Stimulated activated effector memory CD8-positive, alpha-beta T cell treated with anti-CD3 and anti-CD28 coated beads, Interleukin-12 subunit alpha, Interleukin-12 subunit beta, amount 100 ng/mL, for 72 hours (primary cell): ENCODE results near the gene ARL14EPL.

Experiments
- ATAC-seq: fragments of 150-1000 bp; cut with Tn5 transposase; 2 replicates; pipeline ENCODE4 v1.10.0; 2021
- DNase-seq, 2 donors: peaks; one replicate each; pipeline ENCODE4 v3.0.0; 2021 to 2022; ENCODE audit warnings: low spot score in 2 of 2
- H3K27ac Mint-ChIP-seq: one replicate; pipeline ENCODE4 v1.8.0; 2022; ENCODE audit warnings: mild to moderate bottlenecking, mixed read lengths
- H3K36me3 Mint-ChIP-seq: one replicate; pipeline ENCODE4 v1.8.0; 2022; ENCODE audit warnings: mild to moderate bottlenecking, mixed read lengths
- H3K4me1 Mint-ChIP-seq: one replicate; pipeline ENCODE4 v1.8.0; 2022; ENCODE audit warnings: mixed read lengths
- H3K4me3 Mint-ChIP-seq: one replicate; pipeline ENCODE4 v1.8.0; 2022; ENCODE audit warnings: mild to moderate bottlenecking, mixed read lengths
- H3K9me3 Mint-ChIP-seq: one replicate; pipeline ENCODE4 v1.8.0; 2022; ENCODE audit warnings: mixed read lengths

ARL14EPL gene

DNA sequence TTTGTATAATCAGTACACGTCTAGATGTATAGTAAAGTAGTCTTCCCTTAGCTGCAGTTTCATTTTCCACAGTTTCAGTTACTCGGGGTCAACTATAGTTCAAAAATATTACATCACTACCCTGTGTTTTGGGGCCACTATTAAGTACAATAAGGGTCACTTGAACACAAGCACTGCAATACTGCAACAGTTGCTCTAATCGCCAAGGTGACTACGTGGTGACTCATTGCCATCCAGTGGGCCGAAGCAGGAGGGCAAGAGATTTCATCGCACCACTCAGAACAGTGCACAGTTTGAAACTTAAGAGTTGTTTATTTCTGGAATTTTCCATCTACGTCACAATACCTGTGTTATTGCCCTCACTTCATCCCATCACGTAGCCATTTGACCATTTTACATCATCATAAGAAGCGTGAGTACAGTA is at the start of gene ARL14EPL:
ARL14EPL (plus strand) TSS at position 379 of the 424 bp plus-strand sequence. CDS start 18,994 bp downstream, outside the sequence.
- ATAC-seq (peak; percentile 91), DNase-seq (no peak)
- Mint-ChIP-seq H3K27ac (peak within 1 kb of the TSS; percentile 29), H3K4me3 (peak within 1 kb of the TSS; percentile 23), H3K9me3 (no peaks in the 10 kb centered on the region), H3K36me3 (no peaks in the 10 kb centered on the region), H3K4me1 (peaks cover 14% of the 10 kb centered on the region)

DNA sequence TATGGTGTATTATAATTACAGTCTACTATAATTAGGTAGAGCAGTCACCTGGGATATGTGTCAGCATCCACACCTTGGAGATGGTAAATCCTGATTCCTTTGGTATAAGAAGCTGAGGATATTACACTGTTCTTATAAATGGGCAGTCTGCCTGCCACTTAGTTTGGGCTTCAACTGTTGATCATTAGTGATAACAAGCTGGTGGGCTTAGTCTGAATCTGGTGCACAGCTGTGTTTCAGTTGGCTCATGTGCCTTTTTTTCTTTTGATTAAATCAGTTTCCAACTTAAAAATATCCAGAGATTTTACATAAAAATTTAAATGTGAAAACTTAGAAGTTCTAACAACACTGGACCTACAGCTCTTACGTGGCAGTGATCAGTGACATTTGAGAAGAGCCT is 48.8 kb upstream of the ARL14EPL start:
- Mint-ChIP-seq H3K4me3 (no peak overlapping the region), H3K27ac (no peak overlapping the region), H3K36me3 (no peaks in the 10 kb centered on the region), H3K4me1 (peaks cover 8% of the 10 kb centered on the region), H3K9me3 (no peaks in the 10 kb centered on the region)
- ATAC-seq (no peak), DNase-seq (no peak)

DNA sequence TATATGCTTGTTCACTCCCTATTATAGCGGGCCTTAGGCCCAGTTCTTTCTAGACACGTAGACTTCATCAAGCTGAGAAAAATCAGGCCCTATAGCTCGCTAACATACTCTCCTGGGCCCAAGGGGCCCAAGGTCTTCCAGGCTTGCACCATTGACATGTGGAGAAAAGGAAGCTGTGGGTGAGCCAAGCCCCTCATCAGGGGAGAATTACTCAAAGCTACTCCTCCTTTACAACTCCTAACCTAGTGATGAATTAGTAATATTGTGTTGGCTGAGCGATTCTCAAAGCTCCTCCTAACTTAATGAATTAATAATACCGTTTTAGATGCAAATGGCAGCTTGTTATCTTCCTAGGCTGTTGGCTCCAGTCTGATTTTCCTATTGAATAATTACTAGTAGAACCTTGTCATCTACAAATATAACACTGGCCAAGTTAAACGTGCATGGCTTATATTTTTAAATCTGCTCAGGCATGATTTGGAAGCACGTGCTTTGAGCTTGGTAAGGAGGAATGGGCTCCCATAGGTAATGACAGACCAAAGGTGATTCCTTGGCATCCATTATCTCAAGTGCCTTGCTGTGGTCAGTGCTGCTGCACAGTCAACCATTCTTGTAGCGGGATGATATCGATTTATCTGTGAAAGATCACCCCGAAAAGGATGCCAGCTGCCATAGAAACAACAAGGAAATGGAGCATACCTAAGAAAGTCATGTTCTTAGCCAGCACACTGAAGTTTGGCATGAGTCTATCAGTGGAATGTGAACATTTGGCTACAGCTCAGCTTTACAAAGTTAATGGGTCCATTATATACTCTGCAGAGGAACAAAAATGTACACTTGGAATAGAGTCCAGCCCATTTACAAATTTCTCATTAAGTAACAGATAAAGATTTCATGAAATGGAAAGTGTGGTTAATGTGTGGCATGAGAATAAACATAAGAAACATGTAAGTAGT is 46.2 kb upstream of the ARL14EPL start:
- Mint-ChIP-seq H3K36me3 (no peaks in the 10 kb centered on the region), H3K4me1 (no peaks in the 10 kb centered on the region), H3K27ac (no peak overlapping the region), H3K9me3 (no peaks in the 10 kb centered on the region), H3K4me3 (no peak overlapping the region)
- DNase-seq (no peak), ATAC-seq (no peak)

DNA sequence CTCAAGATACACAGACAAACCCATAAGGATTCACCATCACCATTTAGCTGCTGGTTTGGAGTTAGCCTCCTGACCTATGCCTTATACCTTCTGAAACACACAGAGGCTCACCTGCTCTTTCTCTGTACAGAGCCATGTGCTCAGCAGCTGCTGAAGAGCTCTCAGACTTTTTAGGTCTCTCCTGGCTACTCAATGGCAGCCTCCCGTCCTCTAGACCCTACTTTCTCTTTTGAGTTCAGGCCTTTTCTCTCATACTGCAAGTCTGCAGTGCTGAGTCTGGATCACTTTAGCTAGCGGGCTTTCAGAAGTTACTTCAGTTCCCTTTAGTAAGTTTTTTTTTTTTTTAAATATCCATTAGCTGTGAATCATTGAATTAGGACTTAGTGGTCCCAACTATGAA is 44.3 kb upstream of the ARL14EPL start:
- Mint-ChIP-seq H3K4me1 (no peaks in the 10 kb centered on the region), H3K27ac (no peak overlapping the region), H3K9me3 (no peaks in the 10 kb centered on the region), H3K36me3 (no peaks in the 10 kb centered on the region), H3K4me3 (no peak overlapping the region)
- ATAC-seq (no peak), DNase-seq (no peak)

DNA sequence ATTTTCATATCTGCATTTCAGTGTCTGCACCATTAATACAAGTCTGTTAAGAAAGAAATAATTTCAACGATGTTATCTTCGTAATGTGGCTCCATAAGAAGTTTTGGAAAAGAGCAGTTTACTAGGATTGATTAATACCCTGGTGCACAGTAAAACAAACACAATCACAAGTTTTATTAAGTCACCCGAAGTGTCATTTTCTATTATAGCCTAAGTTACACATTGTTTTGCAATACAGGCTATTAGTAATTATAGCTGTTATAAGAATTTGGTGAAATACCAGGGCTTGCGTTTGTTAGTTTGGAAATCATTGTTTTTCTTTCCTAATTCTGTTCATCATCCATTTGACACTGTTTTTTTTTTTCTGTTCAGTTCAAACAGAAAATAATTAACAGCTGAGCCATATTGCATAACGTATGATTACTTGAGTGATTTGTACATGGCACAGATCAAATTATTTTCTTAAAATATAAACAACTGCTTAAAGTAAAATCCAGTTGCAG is 39.4 kb upstream of the ARL14EPL start:
- no peak overlapping the region for H3K4me3 Mint-ChIP-seq
- ATAC-seq: no peak
- no peak overlapping the region for H3K27ac Mint-ChIP-seq
- H3K4me1 Mint-ChIP-seq: no peaks in the 10 kb centered on the region
- H3K36me3 Mint-ChIP-seq: no peaks in the 10 kb centered on the region
- DNase-seq: no peak
- no peaks in the 10 kb centered on the region for H3K9me3 Mint-ChIP-seq

DNA sequence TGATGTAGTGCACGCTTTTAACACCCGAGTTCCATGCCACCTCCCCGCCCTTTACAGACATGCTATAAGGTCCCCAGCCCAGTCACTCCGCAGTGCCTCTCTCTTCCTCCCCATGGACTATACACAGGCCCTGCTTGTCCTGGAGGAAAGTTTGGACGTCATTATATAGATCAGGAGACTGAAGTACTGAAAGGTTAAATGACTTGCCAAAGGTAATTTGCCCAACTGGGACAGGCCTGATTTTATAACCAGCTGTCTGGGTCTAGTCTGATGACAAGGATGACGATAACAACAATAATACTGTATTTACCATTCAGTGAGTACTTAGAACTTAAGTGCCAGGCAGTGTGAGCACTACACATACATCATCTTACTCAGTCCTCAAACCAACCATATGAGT is 36.9 kb upstream of the ARL14EPL start:
- Mint-ChIP-seq H3K4me3 (no peak overlapping the region), H3K9me3 (no peaks in the 10 kb centered on the region), H3K4me1 (no peaks in the 10 kb centered on the region), H3K27ac (no peak overlapping the region), H3K36me3 (no peaks in the 10 kb centered on the region)
- ATAC-seq (no peak), DNase-seq (no peak)

DNA sequence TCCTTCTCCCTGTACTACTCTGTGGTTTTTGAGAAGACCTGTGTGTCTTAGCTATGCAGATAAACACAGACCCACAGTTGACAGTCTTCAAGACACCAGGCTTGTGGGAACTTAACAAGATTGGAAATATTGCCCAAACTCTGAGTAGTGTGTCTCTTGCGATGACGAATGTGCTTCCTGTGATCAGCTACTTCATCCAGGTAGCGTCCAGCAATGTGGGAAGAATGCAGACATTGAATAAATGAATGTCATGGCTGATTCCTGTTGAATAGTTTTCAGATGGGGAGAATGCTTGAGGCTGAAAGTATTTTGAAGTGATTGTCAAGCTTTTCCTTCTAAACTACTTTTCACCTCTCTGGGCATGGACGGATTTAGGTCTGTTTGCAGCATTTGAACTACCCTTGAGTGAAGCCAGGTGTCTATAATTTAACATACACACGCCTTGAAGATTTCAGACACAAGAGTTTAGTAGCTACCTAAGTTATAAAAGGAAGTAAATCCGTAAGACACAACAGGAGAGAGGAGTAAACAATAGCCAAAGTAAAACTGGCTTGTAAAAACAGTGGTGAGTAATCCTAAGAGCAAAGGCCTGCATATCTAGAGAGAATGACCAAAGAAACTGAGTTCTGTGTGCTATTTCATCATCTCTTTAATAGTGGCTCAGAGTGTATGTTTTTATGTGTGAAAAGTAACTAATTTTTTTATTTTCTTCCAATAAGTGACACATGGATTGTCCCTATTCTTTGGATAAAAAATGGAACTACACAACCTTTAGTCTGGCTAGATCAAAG is 30.0 kb upstream of the ARL14EPL start:
- Mint-ChIP-seq H3K4me3 (no peak overlapping the region), H3K27ac (no peak overlapping the region), H3K4me1 (no peaks in the 10 kb centered on the region), H3K9me3 (no peaks in the 10 kb centered on the region), H3K36me3 (no peaks in the 10 kb centered on the region)
- ATAC-seq: no peak
- DNase-seq: no peak

DNA sequence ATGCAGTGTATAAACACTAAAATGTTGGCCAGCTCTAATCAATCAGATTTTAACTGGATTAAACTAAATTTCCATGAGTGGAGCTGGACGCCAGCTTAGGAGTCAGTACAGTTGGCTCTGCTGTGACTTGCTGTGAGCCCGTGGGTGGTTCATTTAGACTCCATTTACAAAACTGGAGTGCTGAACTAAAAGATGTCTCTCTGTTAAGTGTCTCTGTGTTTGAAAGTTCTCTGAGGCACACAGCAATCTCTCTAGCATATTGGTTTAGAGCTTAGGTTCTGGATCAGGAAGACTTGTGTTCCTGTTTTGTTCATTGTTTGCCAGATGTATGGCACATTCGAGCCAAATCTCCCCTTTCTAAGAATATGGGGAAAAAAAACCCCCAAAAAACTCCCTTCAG is 28.0 kb upstream of the ARL14EPL start:
- H3K4me3 Mint-ChIP-seq: no peak overlapping the region
- no peak for DNase-seq
- no peaks in the 10 kb centered on the region for H3K36me3 Mint-ChIP-seq
- H3K9me3 Mint-ChIP-seq: no peaks in the 10 kb centered on the region
- no peak overlapping the region for H3K27ac Mint-ChIP-seq
- no peaks in the 10 kb centered on the region for H3K4me1 Mint-ChIP-seq
- ATAC-seq: no peak

DNA sequence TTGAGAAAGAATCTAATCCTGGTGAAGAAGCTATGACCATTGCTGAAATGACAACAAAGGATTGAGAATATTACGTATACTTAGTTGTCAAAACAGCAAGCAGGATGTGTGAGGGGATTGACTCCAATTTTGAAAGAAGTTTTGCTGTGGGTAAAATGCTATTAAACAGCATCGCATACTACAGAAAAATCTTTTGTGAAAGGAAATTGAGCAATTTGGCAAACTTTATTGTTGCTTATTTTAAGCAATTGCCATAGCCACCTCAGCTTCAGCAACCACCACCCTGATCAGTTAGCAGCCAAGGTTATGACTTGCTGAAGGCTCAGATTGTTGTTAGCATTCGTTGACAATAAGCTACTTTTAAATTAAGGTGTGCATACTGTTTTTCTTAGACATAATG is 22.5 kb upstream of the ARL14EPL start:
- no peak overlapping the region for H3K4me3 Mint-ChIP-seq
- no peaks in the 10 kb centered on the region for H3K36me3 Mint-ChIP-seq
- no peak for ATAC-seq
- no peak overlapping the region for H3K27ac Mint-ChIP-seq
- no peaks in the 10 kb centered on the region for H3K9me3 Mint-ChIP-seq
- DNase-seq: no peak
- no peaks in the 10 kb centered on the region for H3K4me1 Mint-ChIP-seq

DNA sequence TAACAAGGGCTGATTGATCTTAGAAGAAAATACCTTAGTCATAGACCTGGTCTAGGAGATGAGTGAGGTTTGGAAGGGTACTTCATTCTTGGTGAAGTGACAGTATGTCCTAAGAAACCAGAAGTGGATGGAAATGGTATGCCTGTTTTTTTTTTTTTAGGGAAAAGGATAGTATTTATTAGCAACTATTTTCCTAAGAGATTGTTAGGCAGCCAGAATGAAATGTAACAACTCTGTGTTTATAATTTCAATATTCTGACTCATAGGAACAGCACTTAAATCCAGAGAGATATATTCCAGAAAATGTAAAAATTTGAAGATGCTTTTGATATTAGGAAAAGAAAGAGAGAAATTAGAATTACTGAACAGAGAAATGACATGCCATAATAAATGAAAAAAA is 21.2 kb upstream of the ARL14EPL start:
- Mint-ChIP-seq H3K9me3 (no peaks in the 10 kb centered on the region), H3K36me3 (no peaks in the 10 kb centered on the region), H3K4me1 (no peaks in the 10 kb centered on the region), H3K4me3 (no peak overlapping the region), H3K27ac (no peak overlapping the region)
- ATAC-seq: no peak
- DNase-seq: no peak

DNA sequence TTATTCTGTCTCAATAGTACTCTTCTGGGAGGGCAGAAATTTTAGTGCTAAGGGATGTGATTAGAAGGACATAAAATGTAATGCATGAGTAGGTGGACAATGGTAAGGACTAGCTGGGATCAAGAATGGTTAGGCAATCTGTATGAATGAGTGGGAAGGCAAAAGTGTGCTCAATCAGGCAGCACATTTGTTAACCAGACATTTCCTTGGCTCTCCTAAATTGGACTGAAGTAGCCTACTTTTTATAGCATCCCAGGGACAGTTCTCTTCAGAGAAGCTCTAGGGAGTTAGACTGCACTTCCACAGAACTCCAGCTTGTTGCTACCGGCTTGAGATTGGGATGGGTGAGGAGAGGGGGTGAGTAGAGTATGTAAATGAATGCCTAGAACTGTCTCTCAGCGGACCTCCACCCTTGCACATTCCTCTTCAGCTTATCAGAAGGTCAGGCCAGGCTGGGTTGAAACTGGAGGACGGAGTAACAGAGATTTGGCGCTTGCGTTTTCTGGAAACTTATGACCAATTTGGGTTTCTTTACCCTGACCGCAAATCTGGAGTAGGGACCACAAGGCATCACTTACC is 19.0 kb upstream of the ARL14EPL start:
- Mint-ChIP-seq H3K4me3 (no peak overlapping the region), H3K4me1 (no peaks in the 10 kb centered on the region), H3K36me3 (no peaks in the 10 kb centered on the region), H3K27ac (no peak overlapping the region), H3K9me3 (no peaks in the 10 kb centered on the region)
- no peak for ATAC-seq
- no peak for DNase-seq

DNA sequence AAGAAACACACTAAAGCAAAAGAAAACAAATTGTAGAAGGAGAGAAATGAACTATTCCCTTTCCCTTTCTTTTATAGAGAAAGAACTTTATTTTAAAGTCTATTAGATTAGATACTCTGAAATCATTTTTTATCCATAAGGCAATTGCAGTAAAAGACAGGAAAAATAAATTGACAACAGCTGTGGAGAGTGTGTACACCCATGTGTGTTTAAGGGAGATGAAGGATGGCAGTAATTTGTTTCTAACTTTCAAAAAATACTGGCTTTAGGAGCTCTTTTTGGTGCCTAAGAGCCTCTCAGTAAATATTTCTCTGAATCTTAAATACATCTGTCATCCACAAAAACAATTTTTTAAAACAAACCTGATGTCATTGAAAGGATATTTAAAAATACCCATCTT is 18.3 kb upstream of the ARL14EPL start:
- Mint-ChIP-seq H3K9me3 (no peaks in the 10 kb centered on the region), H3K36me3 (no peaks in the 10 kb centered on the region), H3K4me3 (no peak overlapping the region), H3K4me1 (no peaks in the 10 kb centered on the region), H3K27ac (no peak overlapping the region)
- DNase-seq (no peak), ATAC-seq (no peak)

DNA sequence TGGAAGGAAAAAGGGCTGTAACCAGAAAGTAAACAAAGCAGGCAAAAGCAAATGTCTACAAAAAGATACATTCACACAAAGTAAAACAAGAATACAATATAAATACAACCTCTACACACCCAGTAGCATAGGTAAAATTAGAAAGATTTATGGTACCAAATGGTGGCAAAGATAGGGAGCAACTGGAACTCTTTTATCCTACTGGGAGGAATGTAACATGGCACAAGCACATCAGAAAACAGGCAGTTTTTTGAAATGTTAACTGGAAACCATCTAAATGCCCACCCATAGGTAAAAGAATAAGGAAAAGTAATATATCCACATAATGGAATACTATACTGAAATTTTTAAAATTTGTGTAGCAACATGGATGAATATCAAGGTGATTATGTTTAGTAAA is 8.7 kb upstream of the ARL14EPL start:
- no peak for ATAC-seq
- H3K36me3 Mint-ChIP-seq: no peaks in the 10 kb centered on the region
- DNase-seq: no peak
- no peak overlapping the region for H3K27ac Mint-ChIP-seq
- H3K4me1 Mint-ChIP-seq: no peaks in the 10 kb centered on the region
- H3K9me3 Mint-ChIP-seq: no peaks in the 10 kb centered on the region
- no peak overlapping the region for H3K4me3 Mint-ChIP-seq

DNA sequence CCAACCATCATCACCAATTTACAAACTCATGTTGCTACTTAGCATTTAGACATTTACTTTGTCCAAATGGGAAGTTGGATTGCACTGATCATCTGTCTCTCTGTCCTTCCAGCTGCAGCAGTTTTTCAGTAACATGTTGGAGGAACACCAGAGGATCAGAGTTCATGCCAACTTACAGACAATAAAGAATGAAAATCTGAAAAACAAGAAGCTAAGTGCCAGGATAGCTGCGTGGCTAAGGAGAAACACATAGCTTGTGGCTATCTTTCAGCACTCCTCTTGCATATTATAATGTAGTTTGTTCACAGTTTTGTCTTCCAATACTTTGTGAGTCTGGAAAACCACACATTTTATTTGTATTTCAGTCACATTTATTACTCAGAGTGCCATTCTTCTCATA is 6.4 kb upstream of the ARL14EPL start:
- no peaks in the 10 kb centered on the region for H3K36me3 Mint-ChIP-seq
- no peak for DNase-seq
- no peak overlapping the region for H3K27ac Mint-ChIP-seq
- no peaks in the 10 kb centered on the region for H3K4me1 Mint-ChIP-seq
- ATAC-seq: no peak
- H3K4me3 Mint-ChIP-seq: no peak overlapping the region
- no peaks in the 10 kb centered on the region for H3K9me3 Mint-ChIP-seq

DNA sequence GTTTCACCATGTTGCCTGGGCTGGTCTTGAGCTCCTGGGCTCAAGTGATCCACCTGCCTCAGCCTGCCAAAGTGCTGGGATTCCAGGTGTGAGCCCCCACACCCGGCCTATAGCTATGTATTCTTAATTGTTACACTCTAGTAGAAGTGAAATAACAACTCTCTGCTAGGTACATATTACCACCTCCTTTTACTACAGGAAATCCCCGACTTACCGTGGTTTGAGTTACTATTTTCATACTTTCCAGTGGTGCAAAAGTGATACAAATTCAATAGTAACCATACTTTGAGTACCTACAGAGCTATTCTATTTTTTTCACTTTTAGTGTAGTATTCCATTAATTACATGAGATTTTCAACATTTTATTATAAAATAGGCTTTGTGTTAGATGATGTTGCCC is 719 bp downstream of the ARL14EPL start:
- peak overlapping the region; percentile 29 for H3K27ac Mint-ChIP-seq
- peak overlapping the region; percentile 23 for H3K4me3 Mint-ChIP-seq
- DNase-seq: no peak
- ATAC-seq: peak; percentile 54
- no peaks in the 10 kb centered on the region for H3K36me3 Mint-ChIP-seq
- H3K4me1 Mint-ChIP-seq: peaks cover 23% of the 10 kb centered on the region
- no peaks in the 10 kb centered on the region for H3K9me3 Mint-ChIP-seq
